Tibial artery (tissue), 4 donors: ENCODE measurements around the gene PTPRN2.

Experiments
- DNase-seq, 2 donors: peaks; one replicate each; pipeline ENCODE4 v3.0.0-alpha.2; 2019
- H3K27ac ChIP-seq, 2 donors: fragments of 200-600 bp; sonication (generic) in 1 of 2; 1 replicate in 1 of 2; 2 replicates in 1 of 2; pipeline ENCODE4 v1.5.1; 2018 to 2019; ENCODE audit warnings: mild to moderate bottlenecking in 1 of 2
- H3K27me3 ChIP-seq, 2 donors: fragments of 200-600 bp; sonication (generic) in 1 of 2; one replicate each; pipeline versions ENCODE4 v1.5.1 to v1.6.0; 2016 to 2019
- H3K36me3 ChIP-seq, 3 donors: fragments of 200-600 bp; sonication (generic) in 2 of 3; one replicate each; pipeline ENCODE4 v1.5.1; 2016 to 2019; ENCODE audit warnings: mild to moderate bottlenecking in 2 of 3
- H3K4me1 ChIP-seq, 4 donors: fragments of 200-600 bp; sonication (generic) in 2 of 4; 1 replicate in 3 of 4; 2 replicates in 1 of 4; pipeline ENCODE4 v1.5.1; 2016 to 2019
- H3K4me3 ChIP-seq, 2 donors: fragments of 200-600 bp; sonication (generic) in 1 of 2; 1 replicate in 1 of 2; 2 replicates in 1 of 2; pipeline ENCODE4 v1.5.1; 2018 to 2019; ENCODE audit warnings: mild to moderate bottlenecking in 2 of 2
- H3K9me3 ChIP-seq, 3 donors: fragments of 200-600 bp; sonication (generic) in 1 of 3; one replicate each; pipeline ENCODE4 v1.5.1; 2016 to 2019
- CTCF ChIP-seq, 2 experiments: fragments of 200-600 bp in 1 of 2; fragments of 450-650 bp in 1 of 2; IDR thresholded peaks; one replicate each; pipeline ENCODE4 v1.5.1; 2017 to 2019; ENCODE audit warnings: antibody characterized with exemption in 2 of 2, mild to moderate bottlenecking in 1 of 2, moderate library complexity in 1 of 2
- intact Hi-C: fragments of 100-400 bp; cut with DNase I; formaldehyde crosslinking; loops from one replicate; pipeline ENCODE4 v1.15.0; 2023; ENCODE audit warnings: low total_unique reads

Gene PTPRN2

GRCh38 chr7:157952841-157953645 lies 634.6 kb downstream of the PTPRN2 start:
- Histone ChIP-seq H3K4me3 (no peak overlapping the region), H3K36me3 (no peaks in the 10 kb centered on the region), H3K9me3 (peaks cover 0 to 18% (median 9%) of the 10 kb centered on the region in 3 donors), H3K4me1 (no peaks in the 10 kb centered on the region), H3K27ac (no peak overlapping the region), H3K27me3 (no peaks in the 10 kb centered on the region)
- intact Hi-C loops, result no loop called here
- no peak for TF ChIP-seq CTCF (IDR thresholded peaks at IDR 0.05)
- DNase-seq, result no peak

- no peak overlapping the region for H3K4me3 ChIP-seq
- H3K27me3 ChIP-seq, result no peaks in the 10 kb centered on the region
- TF ChIP-seq CTCF (IDR thresholded peaks at IDR 0.05), result no peak
- no peak overlapping the region for H3K27ac ChIP-seq
- no peaks in the 10 kb centered on the region for H3K36me3 ChIP-seq
- H3K4me1 ChIP-seq, result no peaks in the 10 kb centered on the region
- peaks cover 3 to 26% (median 17%) of the 10 kb centered on the region in 3 donors for H3K9me3 ChIP-seq
- intact Hi-C loops, result no loop called here
- no peak for DNase-seq
These were observed 635.5 kb downstream of the PTPRN2 start for GRCh38 chr7:157952050-157952667.

GRCh38 chr7:157951300-157952049 lies 636.1 kb downstream of the PTPRN2 start:
- intact Hi-C loops, result no loop called here
- no peaks in the 10 kb centered on the region for H3K27me3 ChIP-seq
- no peak overlapping the region for H3K27ac ChIP-seq
- peaks cover 3 to 32% (median 24%) of the 10 kb centered on the region in 3 donors for H3K9me3 ChIP-seq
- no peaks in the 10 kb centered on the region for H3K4me1 ChIP-seq
- TF ChIP-seq CTCF (IDR thresholded peaks at IDR 0.05), result no peak
- H3K36me3 ChIP-seq, result no peaks in the 10 kb centered on the region
- H3K4me3 ChIP-seq, result no peak overlapping the region
- no peak for DNase-seq

- no peak for TF ChIP-seq CTCF (IDR thresholded peaks at IDR 0.05)
- Histone ChIP-seq H3K4me1 (no peaks in the 10 kb centered on the region), H3K27ac (no peak overlapping the region), H3K9me3 (peaks cover 3 to 34% (median 31%) of the 10 kb centered on the region in 3 donors), H3K36me3 (no peaks in the 10 kb centered on the region), H3K4me3 (no peak overlapping the region), H3K27me3 (no peaks in the 10 kb centered on the region)
- intact Hi-C loops, result no loop called here
- no peak for DNase-seq
These were observed 637.9 kb downstream of the PTPRN2 start for GRCh38 chr7:157949711-157950110.

GRCh38 chr7:157947504-157947903 lies 640.1 kb downstream of the PTPRN2 start:
- no peak for TF ChIP-seq CTCF (IDR thresholded peaks at IDR 0.05)
- intact Hi-C loops, result no loop called here
- Histone ChIP-seq H3K9me3 (peaks cover 3 to 34% (median 31%) of the 10 kb centered on the region in 3 donors), H3K27ac (no peak overlapping the region), H3K36me3 (no peaks in the 10 kb centered on the region), H3K4me1 (no peaks in the 10 kb centered on the region), H3K4me3 (no peak overlapping the region), H3K27me3 (peaks cover 0 to 5% of the 10 kb centered on the region in 2 donors)
- no peak for DNase-seq
